Endodermal cell (in vitro differentiated cells): Measurements from ENCODE around the gene ZFP64. TPM values are rescaled to one million over a fixed set of nuclear protein-coding genes. Genes with fewer than 3 reads are reported as not detected.

Experiments used
- DNase-seq: peaks from one replicate; pipeline ENCODE4 v3.0.0-alpha.2; 2017
- H3K27ac ChIP-seq: 2 replicates; pipeline ENCODE4 v1.5.1; 2013; ENCODE audit warnings: mild to moderate bottlenecking, low read depth, low read length, moderate library complexity
- H3K27me3 ChIP-seq: 2 replicates; pipeline ENCODE4 v1.6.1; 2013; ENCODE audit warnings: mild to moderate bottlenecking, low read length, moderate library complexity; ENCODE audit not compliant: insufficient read depth, control insufficient read depth, poor library complexity, severe bottlenecking
- H3K36me3 ChIP-seq: 2 replicates; pipeline ENCODE4 v1.7.0; 2013; ENCODE audit warnings: mild to moderate bottlenecking, low read length, moderate library complexity; ENCODE audit not compliant: control insufficient read depth, insufficient read depth
- H3K4me1 ChIP-seq: one replicate; pipeline ENCODE4 v1.7.0; 2013; ENCODE audit warnings: low read length; ENCODE audit not compliant: control insufficient read depth, insufficient read depth
- H3K4me3 ChIP-seq: 2 replicates; pipeline ENCODE4 v1.5.1; 2013; ENCODE audit warnings: mild to moderate bottlenecking, low read length, moderate library complexity
- H3K9ac ChIP-seq: 2 replicates; pipeline ENCODE4 v1.6.1; 2013; ENCODE audit warnings: mild to moderate bottlenecking, low read length, moderate library complexity; ENCODE audit not compliant: poor library complexity, severe bottlenecking; ENCODE audit errors: extremely low read depth
- H3K9me3 ChIP-seq: 2 replicates; pipeline ENCODE4 v1.6.1; 2013; ENCODE audit warnings: mild to moderate bottlenecking, low read length, moderate library complexity; ENCODE audit not compliant: control insufficient read depth
- H3K27ac Mint-ChIP-seq: 2 replicates; pipeline ENCODE4 v1.8.0; 2020; ENCODE audit warnings: mixed read lengths
- H3K27me3 Mint-ChIP-seq: 2 replicates; pipeline ENCODE4 v1.8.0; 2021; ENCODE audit warnings: mild to moderate bottlenecking, mixed read lengths; ENCODE audit not compliant: insufficient read depth
- H3K36me3 Mint-ChIP-seq: 2 replicates; pipeline ENCODE4 v1.8.0; 2020; ENCODE audit warnings: low read depth, mixed read lengths
- H3K4me1 Mint-ChIP-seq: 2 replicates; pipeline ENCODE4 v1.8.0; 2020; ENCODE audit warnings: mixed read lengths
- H3K4me3 Mint-ChIP-seq: 2 replicates; pipeline ENCODE4 v1.8.0; 2020; ENCODE audit warnings: mild to moderate bottlenecking, moderate library complexity, mixed read lengths
- H3K9me3 Mint-ChIP-seq: 2 replicates; pipeline ENCODE4 v1.8.0; 2020; ENCODE audit warnings: mild to moderate bottlenecking, mixed read lengths
- CTCF ChIP-seq: fragments of 200-600 bp; sonication (generic); conservative IDR thresholded peaks from 2 replicates; pipeline ENCODE4 v1.5.0; 2021; ENCODE audit warnings: antibody characterized with exemption, mild to moderate bottlenecking
- WGBS, 2 experiments: methylation state at CpG; one replicate each; pipeline versions ENCODE4 v1.1.5 to v1.1.7; 2013; ENCODE audit warnings: missing lambda C conversion rate in 2 of 2, mixed read lengths in 1 of 2; ENCODE audit not compliant: insufficient coverage in 1 of 2, insufficient read length in 1 of 2; 5-methylcytosine and 5-hydroxymethylcytosine counted together
- total RNA-seq, 2 donors: library from RNA; stranded (reverse); fragmentation: NEBNext Ultra II Directional in 1 of 2; extraction: Animal tissue kit (Norgen Biotek cat#: 25700) in 1 of 2; gene quantifications; 2 replicates in 1 of 2; 3 replicates in 1 of 2; pipeline ENCODE4 v1.2.1, GENCODE V29; 2021

ZFP64 gene
- total RNA-seq, 2 donors from 2014 or later = 24.4 to 32.6 TPM

- Histone ChIP-seq H3K9me3 (no peaks in the 10 kb centered on the region), H3K9ac (no peak overlapping the region), H3K36me3 (no peaks in the 10 kb centered on the region), H3K27ac (no peak overlapping the region), H3K4me1 (no peaks in the 10 kb centered on the region), H3K4me3 (no peak overlapping the region), H3K27me3 (no peaks in the 10 kb centered on the region)
- no peak for DNase-seq
- Mint-ChIP-seq H3K36me3 (no peaks in the 10 kb centered on the region), H3K4me1 (peaks cover 4% of the 10 kb centered on the region), H3K27ac (no peak overlapping the region), H3K27me3 (no peaks in the 10 kb centered on the region), H3K9me3 (no peaks in the 10 kb centered on the region), H3K4me3 (no peak overlapping the region)
- 95 to 100% methylated on average over 5 of the region's 5 CpGs for WGBS, 2 experiments
- no peak for TF ChIP-seq CTCF
Measured at GRCh38 chr20:52204136-52204535, 12.6 kb upstream of the ZFP64 start.

GRCh38 chr20:52201395-52201794, 9.8 kb upstream of the ZFP64 start:
- H3K27ac ChIP-seq = no peak overlapping the region
- 94% methylated on average over 2 of the region's 2 CpGs; no CpG with 5 or more reads in 1 of the 2 experiments for WGBS, 2 experiments
- Mint-ChIP-seq H3K4me1 (no peaks in the 10 kb centered on the region), H3K27ac (no peak overlapping the region), H3K36me3 (no peaks in the 10 kb centered on the region), H3K27me3 (no peaks in the 10 kb centered on the region), H3K9me3 (no peaks in the 10 kb centered on the region), H3K4me3 (no peak overlapping the region)
- H3K36me3 ChIP-seq = no peaks in the 10 kb centered on the region
- no peak overlapping the region for H3K9ac ChIP-seq
- DNase-seq = no peak
- no peaks in the 10 kb centered on the region for H3K4me1 ChIP-seq
- no peaks in the 10 kb centered on the region for H3K27me3 ChIP-seq
- no peaks in the 10 kb centered on the region for H3K9me3 ChIP-seq
- TF ChIP-seq CTCF = no peak
- no peak overlapping the region for H3K4me3 ChIP-seq

- no peak overlapping the region for H3K9ac ChIP-seq
- no peaks in the 10 kb centered on the region for H3K4me1 ChIP-seq
- Mint-ChIP-seq H3K4me1 (no peaks in the 10 kb centered on the region), H3K9me3 (no peaks in the 10 kb centered on the region), H3K36me3 (no peaks in the 10 kb centered on the region), H3K4me3 (no peak overlapping the region), H3K27me3 (no peaks in the 10 kb centered on the region), H3K27ac (no peak overlapping the region)
- no peaks in the 10 kb centered on the region for H3K9me3 ChIP-seq
- no peak overlapping the region for H3K4me3 ChIP-seq
- WGBS, 2 experiments = 80 to 100% methylated on average over 1 to 2 of the region's 2 CpGs
- H3K27me3 ChIP-seq = no peaks in the 10 kb centered on the region
- DNase-seq = no peak
- TF ChIP-seq CTCF = no peak
- no peaks in the 10 kb centered on the region for H3K36me3 ChIP-seq
- H3K27ac ChIP-seq = no peak overlapping the region
Measured at GRCh38 chr20:52200870-52201269, 9.3 kb upstream of the ZFP64 start.
